ENCODE measurements around the gene REEP5. TPM values are rescaled to one million over a fixed set of nuclear protein-coding genes. Genes with fewer than 3 reads are reported as not detected.
"Not testable (repeated sequence)": the region's sequence is repeated elsewhere in the genome, so short reads cannot be mapped to it uniquely, and the experiment has no call there.

Gene REEP5
- total and polyA plus RNA-seq, 2 of the 4 experiments (the other 2 are of a cell fraction), result 49.3 to 82.0 TPM

DNA sequence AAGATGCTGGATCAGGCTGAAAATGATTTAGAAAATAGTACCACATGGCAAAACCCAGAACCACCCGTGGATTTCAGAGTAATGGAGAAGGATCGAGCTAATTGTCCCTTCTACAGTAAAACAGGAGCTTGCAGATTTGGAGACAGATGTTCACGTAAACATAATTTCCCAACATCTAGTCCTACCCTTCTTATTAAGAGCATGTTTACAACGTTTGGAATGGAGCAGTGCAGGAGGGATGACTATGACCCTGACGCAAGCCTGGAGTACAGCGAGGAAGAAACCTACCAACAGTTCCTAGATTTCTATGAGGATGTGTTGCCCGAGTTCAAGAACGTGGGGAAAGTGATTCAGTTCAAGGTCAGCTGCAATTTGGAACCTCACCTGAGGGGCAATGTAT, 30.0 kb downstream of the REEP5 start:
- H2BK20ac ChIP-seq (ENCODE audit: low read depth, low read length); H3K4me2 ChIP-seq (ENCODE audit: low read depth, low read length); H3K18ac ChIP-seq (ENCODE audit: low read depth, low read length); dilution Hi-C loops (cut with HindIII; ENCODE audit: low sequenced_read_pairs, unreplicated experiment); DNase-seq; H3K14ac ChIP-seq (replicated peaks; ENCODE audit: low read depth, low read length); in situ Hi-C loops (cut with MboI; ENCODE audit: low sequenced_read_pairs); H2BK120ac ChIP-seq (ENCODE audit: low read depth, low read length); H3K4me1 ChIP-seq (ENCODE audit: control insufficient read depth, insufficient read depth, low read length); H3K27ac ChIP-seq (ENCODE audit: insufficient read depth, low read length); H3K4ac ChIP-seq (ENCODE audit: low read depth, low read length); H4K91ac ChIP-seq (ENCODE audit: insufficient read depth, low read depth, low read length); H3K9me3 ChIP-seq (ENCODE audit: control insufficient read depth, insufficient read depth, low read length); H3K4me3 ChIP-seq (ENCODE audit: insufficient read depth, low read depth, low read length); H3K23ac ChIP-seq (ENCODE audit: low read depth, low read length); H2AK9ac ChIP-seq (replicated peaks; ENCODE audit: low read depth, low read length, poor library complexity); POLR2A ChIA-PET (ENCODE audit: unreplicated experiment); H3K9ac ChIP-seq (ENCODE audit: low read depth, low read length); ATAC-seq (ENCODE audit: low read depth); H4K5ac ChIP-seq (ENCODE audit: low read depth, low read length); H3K9me1 ChIP-seq (ENCODE audit: insufficient read depth, low read length); H4K8ac ChIP-seq (ENCODE audit: low read depth in 2 of 2, low read length in 2 of 2); H2AK5ac ChIP-seq (ENCODE audit: low read depth, low read length); H3K27me3 ChIP-seq (ENCODE audit: control insufficient read depth, insufficient read depth, low read length); intact Hi-C loops (cut with micrococcal nuclease); H2BK15ac ChIP-seq (ENCODE audit: low read depth, low read length); H3K56ac ChIP-seq (ENCODE audit: extremely low read depth, insufficient read depth, low read length); H2BK5ac ChIP-seq (ENCODE audit: low read depth, low read length, poor library complexity, severe bottlenecking); H2AFZ ChIP-seq (replicated peaks; ENCODE audit: low read length, poor library complexity); BruUV-seq (replicated peaks): not testable (repeated sequence)
- WGBS, 2 experiments (ENCODE audit: extremely low coverage in 2 of 2, insufficient read length in 1 of 2), result no CpG with 5 or more reads among the region's 8 CpGs
- CTCF ChIA-PET, result interaction anchor here (1.0 kb wide), 1 partner anchor 8 kb away, joined by 3 read pairs; no protein-coding TSS in a partner anchor
- H3K79me1 ChIP-seq (ENCODE audit: low read depth in 1 of 2, low read length in 2 of 2), result peaks cover 10 to 39% of the 10 kb centered on the region in 2 experiments
- H4K20me1 ChIP-seq (ENCODE audit: insufficient read depth, low read length), result peaks cover 10% of the 10 kb centered on the region; the same call in 1 of the 2 replicates
- H3K36me3 ChIP-seq (ENCODE audit: control insufficient read depth, insufficient read depth, low read length), result peaks cover 24% of the 10 kb centered on the region
